Mesenchymal stem cell (in vitro differentiated cells and primary cell): ENCODE measurements around the gene PANK4.

Experiments used
- DNase-seq: peaks from one replicate; pipeline ENCODE4 v3.0.0-alpha.2; 2013
- H2AFZ ChIP-seq: one replicate; pipeline ENCODE4 v1.6.1; 2013; ENCODE audit warnings: low read depth, mild to moderate bottlenecking, control low read depth, inconsistent platforms, low read length, moderate library complexity
- H2AK5ac ChIP-seq: 2 replicates; pipeline ENCODE4 v1.6.1; 2013; ENCODE audit warnings: low read length, moderate library complexity, mild to moderate bottlenecking, inconsistent platforms; ENCODE audit not compliant: severe bottlenecking
- H2BK120ac ChIP-seq: one replicate; pipeline ENCODE4 v1.6.1; 2013; ENCODE audit warnings: low read depth, mild to moderate bottlenecking, inconsistent platforms, low read length, moderate library complexity
- H2BK12ac ChIP-seq, 2 experiments: one replicate each; pipeline ENCODE4 v1.6.1; 2013; ENCODE audit warnings: inconsistent platforms in 2 of 2, low read length in 2 of 2, mild to moderate bottlenecking in 2 of 2, moderate library complexity in 2 of 2, control low read depth in 1 of 2
- H2BK15ac ChIP-seq: one replicate; pipeline ENCODE4 v1.6.1; 2013; ENCODE audit warnings: mild to moderate bottlenecking, low read depth, inconsistent platforms; ENCODE audit not compliant: poor library complexity, severe bottlenecking
- H2BK5ac ChIP-seq: 2 replicates; pipeline ENCODE4 v1.6.1; 2013; ENCODE audit warnings: low read depth, mild to moderate bottlenecking, low read length, control low read depth, inconsistent platforms; ENCODE audit not compliant: poor library complexity, severe bottlenecking
- H3K14ac ChIP-seq, 2 experiments: one replicate each; pipeline ENCODE4 v1.6.1; 2013; ENCODE audit warnings: inconsistent platforms in 2 of 2, low read length in 2 of 2, control low read depth in 1 of 2, mild to moderate bottlenecking in 1 of 2, moderate library complexity in 1 of 2
- H3K18ac ChIP-seq, 2 experiments: one replicate each; pipeline ENCODE4 v1.6.1; 2013; ENCODE audit warnings: inconsistent platforms in 2 of 2, low read length in 2 of 2, control low read depth in 1 of 2, low read depth in 1 of 2, mild to moderate bottlenecking in 1 of 2
- H3K23ac ChIP-seq, 2 experiments: one replicate each; pipeline ENCODE4 v1.6.1; 2013; ENCODE audit warnings: inconsistent platforms in 2 of 2, low read length in 2 of 2, mild to moderate bottlenecking in 2 of 2, moderate library complexity in 2 of 2, control low read depth in 1 of 2
- H3K27ac ChIP-seq: 2 replicates; pipeline ENCODE4 v1.5.1; 2013; ENCODE audit warnings: mild to moderate bottlenecking, moderate library complexity, low read length, control low read depth, inconsistent platforms; ENCODE audit not compliant: poor library complexity, severe bottlenecking
- H3K27me3 ChIP-seq, 2 experiments: 2 replicates each; pipeline versions ENCODE4 v1.6.1 to v1.7.0; 2013; ENCODE audit warnings: low read length in 2 of 2, mild to moderate bottlenecking in 2 of 2, moderate library complexity in 2 of 2, control low read depth in 1 of 2, inconsistent platforms in 1 of 2; ENCODE audit not compliant: control insufficient read depth in 1 of 2, insufficient read depth in 1 of 2
- H3K36me3 ChIP-seq, 2 experiments: 2 replicates each; pipeline versions ENCODE4 v1.6.1 to v1.7.0; 2013; ENCODE audit warnings: low read length in 2 of 2, control low read depth in 1 of 2, inconsistent platforms in 1 of 2, low read depth in 1 of 2, mild to moderate bottlenecking in 1 of 2; ENCODE audit not compliant: insufficient read depth in 2 of 2, control insufficient read depth in 1 of 2
- H3K4ac ChIP-seq, 2 experiments: one replicate each; pipeline ENCODE4 v1.6.1; 2013; ENCODE audit warnings: inconsistent platforms in 2 of 2, low read length in 2 of 2, mild to moderate bottlenecking in 2 of 2, moderate library complexity in 2 of 2, control low read depth in 1 of 2, low read depth in 1 of 2
- H3K4me1 ChIP-seq: 2 replicates; pipeline ENCODE4 v1.6.1; 2013; ENCODE audit warnings: low read depth, low read length, control low read depth; ENCODE audit not compliant: control insufficient read depth, insufficient read depth
- H3K4me2 ChIP-seq: 2 replicates; pipeline ENCODE4 v1.6.1; 2013; ENCODE audit warnings: low read length, mild to moderate bottlenecking, inconsistent platforms; ENCODE audit not compliant: poor library complexity, severe bottlenecking
- H3K4me3 ChIP-seq, 2 experiments: 2 replicates each; pipeline versions ENCODE4 v1.5.1 to v1.7.0; 2013; ENCODE audit warnings: low read length in 2 of 2, mild to moderate bottlenecking in 2 of 2, control low read depth in 1 of 2, low read depth in 1 of 2; ENCODE audit not compliant: insufficient read depth in 1 of 2
- H3K79me1 ChIP-seq: replicated peaks from 2 replicates; pipeline ENCODE4 v1.6.1; 2013; ENCODE audit warnings: mild to moderate bottlenecking, control low read depth, low read length, inconsistent platforms; ENCODE audit not compliant: poor library complexity, severe bottlenecking
- H3K9ac ChIP-seq: 2 replicates; pipeline ENCODE4 v1.7.0; 2013; ENCODE audit warnings: mild to moderate bottlenecking, low read length, moderate library complexity
- H3K9me3 ChIP-seq: 2 replicates; pipeline ENCODE4 v1.7.0; 2013; ENCODE audit warnings: mild to moderate bottlenecking, low read length; ENCODE audit not compliant: control insufficient read depth
- H4K8ac ChIP-seq: one replicate; pipeline ENCODE4 v1.6.1; 2013; ENCODE audit warnings: inconsistent platforms, mild to moderate bottlenecking, low read length, moderate library complexity
- H4K91ac ChIP-seq: one replicate; pipeline ENCODE4 v1.6.1; 2013; ENCODE audit warnings: mild to moderate bottlenecking, low read length, inconsistent platforms
- WGBS: methylation state at CpG from one replicate; pipeline ENCODE4 v1.1.7; 2013; ENCODE audit warnings: mixed read lengths; 5-methylcytosine and 5-hydroxymethylcytosine counted together

The PANK4 gene

DNA sequence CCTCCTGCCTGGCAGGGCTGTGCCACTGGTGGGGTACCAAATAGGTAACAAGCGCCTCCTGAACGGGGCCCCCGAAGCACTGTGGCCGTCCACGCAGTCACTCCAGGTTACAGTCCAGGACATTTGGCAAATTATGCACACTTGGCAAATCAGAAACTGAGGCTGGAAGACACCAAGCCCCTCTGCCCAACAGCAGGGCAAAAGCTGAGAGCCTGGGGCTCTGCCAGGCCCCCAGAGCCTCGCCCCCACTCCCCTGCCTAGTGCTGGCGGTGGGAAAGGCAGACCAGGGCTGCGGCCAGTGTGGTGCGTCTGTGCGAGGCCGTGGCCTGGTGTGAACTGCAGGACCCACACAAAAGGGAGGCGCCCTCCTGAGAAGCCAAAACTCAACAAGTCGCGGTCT lies 9.4 kb downstream of the PANK4 start:
- Histone ChIP-seq H2BK5ac (no peak overlapping the region), H3K23ac (no peak overlapping the region), H4K91ac (no peak overlapping the region), H3K27me3 (no peaks in the 10 kb centered on the region), H2BK120ac (no peak overlapping the region), H2BK15ac (no peak overlapping the region), H3K4me1 (peaks cover 1% of the 10 kb centered on the region), H3K18ac (no peak overlapping the region), H2AFZ (no peak overlapping the region), H3K14ac (no peak overlapping the region), H4K8ac (no peak overlapping the region), H3K9ac (no peak overlapping the region), H3K4ac (no peak overlapping the region), H2BK12ac (no peak overlapping the region), H3K4me2 (no peak overlapping the region), H3K4me3 (no peak overlapping the region), H3K27ac (no peak overlapping the region), H3K36me3 (peaks cover 78 to 98% of the 10 kb centered on the region in 2 experiments), H3K79me1 (peaks cover 56% of the 10 kb centered on the region), H3K9me3 (no peaks in the 10 kb centered on the region), H2AK5ac (no peak overlapping the region)
- DNase-seq: no peak
- 96% methylated on average over 14 of the region's 14 CpGs for WGBS

DNA sequence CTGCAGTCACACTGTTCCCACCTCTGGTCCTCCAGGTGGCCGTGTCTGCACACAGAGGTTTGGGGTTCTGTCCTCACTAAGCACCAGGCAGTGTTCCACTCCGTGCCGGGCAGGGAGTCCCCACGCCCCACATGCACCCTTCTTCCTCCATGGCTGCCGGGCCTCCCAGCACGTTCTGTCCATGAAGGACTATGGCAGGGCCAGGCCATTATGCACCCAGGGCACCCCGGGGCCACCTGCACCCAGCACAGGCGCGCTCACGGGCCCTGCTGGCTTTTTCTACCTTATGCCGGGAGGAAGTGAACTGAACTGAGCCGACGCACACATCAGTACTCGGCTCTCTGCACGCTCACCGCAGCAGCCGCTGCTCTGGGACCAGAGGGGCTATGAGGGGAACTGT lies 10.3 kb downstream of the PANK4 start:
- no peak overlapping the region for H3K4ac ChIP-seq
- no peak overlapping the region for H4K91ac ChIP-seq
- H3K14ac ChIP-seq: no peak overlapping the region
- H3K4me1 ChIP-seq: peaks cover 1% of the 10 kb centered on the region
- H3K4me3 ChIP-seq: no peak overlapping the region
- H3K9me3 ChIP-seq: no peaks in the 10 kb centered on the region
- peaks cover 82 to 100% of the 10 kb centered on the region in 2 experiments for H3K36me3 ChIP-seq
- H2BK12ac ChIP-seq: no peak overlapping the region
- H4K8ac ChIP-seq: no peak overlapping the region
- 95% methylated on average over 17 of the region's 17 CpGs for WGBS
- H2BK5ac ChIP-seq: no peak overlapping the region
- H3K27ac ChIP-seq: no peak overlapping the region
- H3K79me1 ChIP-seq: peaks cover 50% of the 10 kb centered on the region
- no peak overlapping the region for H3K9ac ChIP-seq
- H3K27me3 ChIP-seq: no peaks in the 10 kb centered on the region
- H2AK5ac ChIP-seq: no peak overlapping the region
- H3K18ac ChIP-seq: no peak overlapping the region
- H3K4me2 ChIP-seq: no peak overlapping the region
- no peak overlapping the region for H2AFZ ChIP-seq
- H2BK120ac ChIP-seq: no peak overlapping the region
- no peak overlapping the region for H2BK15ac ChIP-seq
- no peak overlapping the region for H3K23ac ChIP-seq
- DNase-seq: no peak

DNA sequence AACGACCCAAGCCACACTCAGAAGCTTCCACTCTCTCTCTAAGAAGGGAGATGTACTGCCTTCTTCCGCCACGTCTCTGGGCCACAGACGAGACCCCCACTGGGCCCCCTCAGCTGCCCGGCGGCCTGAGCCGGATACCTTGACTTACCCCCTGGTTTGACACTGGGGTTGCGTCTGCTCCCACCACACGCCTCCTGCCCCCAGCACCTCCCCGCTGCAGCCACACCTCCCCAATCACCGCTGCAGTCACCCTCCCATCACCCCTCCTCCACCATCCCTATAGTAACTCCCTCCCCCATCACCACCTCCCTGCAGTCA lies 10.7 kb downstream of the PANK4 start:
- Histone ChIP-seq H2BK15ac (no peak overlapping the region), H2BK12ac (no peak overlapping the region), H3K27me3 (no peaks in the 10 kb centered on the region), H2BK5ac (no peak overlapping the region), H3K4me3 (no peak overlapping the region), H3K9ac (no peak overlapping the region), H2AK5ac (no peak overlapping the region), H3K4me1 (peaks cover 1% of the 10 kb centered on the region), H3K4me2 (no peak overlapping the region), H2AFZ (no peak overlapping the region), H4K91ac (no peak overlapping the region), H3K9me3 (no peaks in the 10 kb centered on the region), H2BK120ac (no peak overlapping the region), H3K18ac (no peak overlapping the region), H3K79me1 (peaks cover 48% of the 10 kb centered on the region), H3K14ac (no peak overlapping the region), H3K27ac (no peak overlapping the region), H3K36me3 (peaks cover 81 to 100% of the 10 kb centered on the region in 2 experiments), H4K8ac (no peak overlapping the region), H3K4ac (no peak overlapping the region), H3K23ac (no peak overlapping the region)
- DNase-seq: no peak
- WGBS: 91% methylated on average over 11 of the region's 11 CpGs

DNA sequence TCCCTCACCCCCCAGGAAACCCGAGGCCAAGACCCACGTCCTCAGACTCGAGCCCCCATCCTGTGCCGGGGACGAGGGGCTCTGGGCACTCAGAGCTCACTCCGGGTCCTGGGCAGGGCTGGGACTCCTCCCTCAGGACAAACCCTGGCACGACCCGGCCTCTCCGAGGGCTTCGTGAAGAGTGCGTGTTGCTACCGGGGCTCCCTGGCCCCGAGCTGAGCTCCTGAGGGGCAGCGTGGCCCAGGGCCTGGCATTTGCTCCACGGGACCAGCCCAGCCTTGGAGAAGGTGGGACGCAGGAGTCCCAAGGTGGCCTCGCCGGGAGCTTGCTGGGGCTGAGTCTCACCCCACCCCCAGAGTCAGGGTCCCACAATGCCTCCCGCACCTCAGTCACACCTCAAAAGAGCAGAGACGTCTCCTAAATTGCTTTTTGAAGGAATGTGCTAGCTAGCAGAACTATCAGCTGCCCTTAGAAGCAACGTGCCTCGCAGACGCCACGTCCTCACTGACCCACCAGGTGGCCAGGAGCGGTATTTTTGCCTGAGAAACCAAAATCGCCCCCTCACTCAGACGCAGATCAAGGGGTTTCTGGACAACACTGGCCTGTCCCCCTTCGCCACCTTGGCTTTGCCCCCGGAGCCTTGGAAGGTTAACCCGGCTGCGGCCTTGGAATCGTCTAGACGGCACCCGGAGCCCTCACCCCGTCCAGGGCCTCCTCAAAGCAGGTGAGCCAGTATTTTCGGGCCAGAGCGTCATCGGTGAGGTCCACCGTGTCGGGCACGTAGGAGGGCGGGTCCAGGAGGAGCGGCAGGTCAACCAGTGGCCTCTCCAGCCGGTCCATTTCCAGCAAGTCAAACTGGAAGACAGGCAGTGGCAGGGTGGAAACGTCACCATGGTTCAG lies 11.3 kb downstream of the PANK4 start:
- DNase-seq: no peak
- Histone ChIP-seq H3K4me1 (peaks cover 1% of the 10 kb centered on the region), H3K27me3 (no peaks in the 10 kb centered on the region), H2AFZ (no peak overlapping the region), H3K9me3 (no peaks in the 10 kb centered on the region), H3K9ac (no peak overlapping the region), H3K4me3 (no peak overlapping the region), H2AK5ac (no peak overlapping the region), H3K36me3 (peaks cover 84 to 100% of the 10 kb centered on the region in 2 experiments), H3K18ac (no peak overlapping the region), H2BK15ac (no peak overlapping the region), H3K27ac (no peak overlapping the region), H3K14ac (no peak overlapping the region), H2BK5ac (no peak overlapping the region), H2BK120ac (no peak overlapping the region), H3K4me2 (no peak overlapping the region), H3K79me1 (peaks cover 48% of the 10 kb centered on the region), H4K8ac (no peak overlapping the region), H3K23ac (no peak overlapping the region), H2BK12ac (no peak overlapping the region), H4K91ac (no peak overlapping the region), H3K4ac (no peak overlapping the region)
- WGBS: 93% methylated on average over 45 of the region's 45 CpGs
